ENCODE data around the gene GLI3.

Gene GLI3

GRCh38 chr7:42049761-42050160 is 187.2 kb downstream of the GLI3 start:
- Histone ChIP-seq H3K4me1 (ENCODE audit: insufficient read depth, low read length) (no peaks in the 10 kb centered on the region), H3K27me3 (ENCODE audit: insufficient read depth, low read length, poor library complexity) (no peaks in the 10 kb centered on the region), H3K4me2 (ENCODE audit: insufficient read depth, low read length) (no peak overlapping the region), H3K4me3 (ENCODE audit: low read depth in 1 of 2, low read length in 2 of 2) (no peak overlapping the region), H3K9ac (ENCODE audit: low read depth, low read length) (no peak overlapping the region), H3K79me2 (ENCODE audit: insufficient read depth, low read length) (no peaks in the 10 kb centered on the region), H4K20me1 (ENCODE audit: insufficient read depth, low read length) (peaks cover 2% of the 10 kb centered on the region; the same call in 1 of the 2 replicates), H3K36me3 (ENCODE audit: insufficient read depth, low read length) (peaks cover 24% of the 10 kb centered on the region), H2AFZ (ENCODE audit: low read depth, low read length) (no peak overlapping the region), H3K9me3 (ENCODE audit: insufficient read depth, low read length, severe bottlenecking) (no peaks in the 10 kb centered on the region), H3K27ac (ENCODE audit: low read length) (no peak overlapping the region)
- no peak for DNase-seq
- no peak for ATAC-seq (ENCODE audit: insufficient read depth, low read depth)
- no peak for TF ChIP-seq CTCF (IDR thresholded peaks at IDR 0.05; ENCODE audit: borderline replicate concordance, extremely low read depth, low read length, poor library complexity, severe bottlenecking)
- no peak for TF ChIP-seq EZH2 (IDR thresholded peaks at IDR 0.05; ENCODE audit: borderline replicate concordance, low read depth, low read length, severe bottlenecking)

- Histone ChIP-seq H4K20me1 (ENCODE audit: insufficient read depth, low read length) (peaks cover 2% of the 10 kb centered on the region; the same call in 1 of the 2 replicates), H3K27me3 (ENCODE audit: insufficient read depth, low read length, poor library complexity) (no peaks in the 10 kb centered on the region), H3K9ac (ENCODE audit: low read depth, low read length) (no peak overlapping the region), H3K4me3 (ENCODE audit: low read depth in 1 of 2, low read length in 2 of 2) (no peak overlapping the region), H3K27ac (ENCODE audit: low read length) (no peak overlapping the region), H3K4me1 (ENCODE audit: insufficient read depth, low read length) (no peaks in the 10 kb centered on the region), H3K79me2 (ENCODE audit: insufficient read depth, low read length) (no peaks in the 10 kb centered on the region), H2AFZ (ENCODE audit: low read depth, low read length) (no peak overlapping the region), H3K36me3 (ENCODE audit: insufficient read depth, low read length) (peaks cover 34% of the 10 kb centered on the region), H3K9me3 (ENCODE audit: insufficient read depth, low read length, severe bottlenecking) (no peaks in the 10 kb centered on the region), H3K4me2 (ENCODE audit: insufficient read depth, low read length) (no peak overlapping the region)
- TF ChIP-seq EZH2 (IDR thresholded peaks at IDR 0.05; ENCODE audit: borderline replicate concordance, low read depth, low read length, severe bottlenecking): no peak
- TF ChIP-seq CTCF (IDR thresholded peaks at IDR 0.05; ENCODE audit: borderline replicate concordance, extremely low read depth, low read length, poor library complexity, severe bottlenecking): no peak
- ATAC-seq (ENCODE audit: insufficient read depth, low read depth) (no peak), DNase-seq (no peak)
Observed at GRCh38 chr7:42046483-42046882, 190.5 kb downstream of the GLI3 start.

- Histone ChIP-seq H3K27ac (ENCODE audit: low read length) (no peak overlapping the region), H2AFZ (ENCODE audit: low read depth, low read length) (no peak overlapping the region), H3K36me3 (ENCODE audit: insufficient read depth, low read length) (peaks cover 34% of the 10 kb centered on the region), H3K4me3 (ENCODE audit: low read depth in 1 of 2, low read length in 2 of 2) (no peak overlapping the region), H4K20me1 (ENCODE audit: insufficient read depth, low read length) (peaks cover 2% of the 10 kb centered on the region; the same call in 1 of the 2 replicates), H3K4me1 (ENCODE audit: insufficient read depth, low read length) (no peaks in the 10 kb centered on the region), H3K4me2 (ENCODE audit: insufficient read depth, low read length) (no peak overlapping the region), H3K9me3 (ENCODE audit: insufficient read depth, low read length, severe bottlenecking) (no peaks in the 10 kb centered on the region), H3K9ac (ENCODE audit: low read depth, low read length) (no peak overlapping the region), H3K27me3 (ENCODE audit: insufficient read depth, low read length, poor library complexity) (no peaks in the 10 kb centered on the region), H3K79me2 (ENCODE audit: insufficient read depth, low read length) (no peaks in the 10 kb centered on the region)
- ATAC-seq (ENCODE audit: insufficient read depth, low read depth) (no peak), DNase-seq (no peak)
- TF ChIP-seq EZH2 (IDR thresholded peaks at IDR 0.05; ENCODE audit: borderline replicate concordance, low read depth, low read length, severe bottlenecking): no peak
- TF ChIP-seq CTCF (IDR thresholded peaks at IDR 0.05; ENCODE audit: borderline replicate concordance, extremely low read depth, low read length, poor library complexity, severe bottlenecking): no peak
Observed at GRCh38 chr7:42045961-42046360, 191.0 kb downstream of the GLI3 start.

GRCh38 chr7:42039921-42040320 is 197.1 kb downstream of the GLI3 start:
- Histone ChIP-seq H3K4me1 (ENCODE audit: insufficient read depth, low read length) (no peaks in the 10 kb centered on the region), H3K9me3 (ENCODE audit: insufficient read depth, low read length, severe bottlenecking) (no peaks in the 10 kb centered on the region), H4K20me1 (ENCODE audit: insufficient read depth, low read length) (no peaks in the 10 kb centered on the region), H3K4me3 (ENCODE audit: low read depth in 1 of 2, low read length in 2 of 2) (no peak overlapping the region), H3K27ac (ENCODE audit: low read length) (no peak overlapping the region), H3K36me3 (ENCODE audit: insufficient read depth, low read length) (peaks cover 52% of the 10 kb centered on the region), H3K27me3 (ENCODE audit: insufficient read depth, low read length, poor library complexity) (no peaks in the 10 kb centered on the region), H3K4me2 (ENCODE audit: insufficient read depth, low read length) (no peak overlapping the region), H2AFZ (ENCODE audit: low read depth, low read length) (no peak overlapping the region), H3K9ac (ENCODE audit: low read depth, low read length) (no peak overlapping the region), H3K79me2 (ENCODE audit: insufficient read depth, low read length) (no peaks in the 10 kb centered on the region)
- DNase-seq: no peak
- TF ChIP-seq CTCF (IDR thresholded peaks at IDR 0.05; ENCODE audit: borderline replicate concordance, extremely low read depth, low read length, poor library complexity, severe bottlenecking): no peak
- no peak for TF ChIP-seq EZH2 (IDR thresholded peaks at IDR 0.05; ENCODE audit: borderline replicate concordance, low read depth, low read length, severe bottlenecking)
- no peak for ATAC-seq (ENCODE audit: insufficient read depth, low read depth)

All from DND-41 (cell line).